Measurements from ENCODE around the gene TIFAB.

GRCh38 chr5:135430135-135430437 lies 22.1 kb downstream of the TIFAB start:
- TF ChIP-seq, protein P1, sequence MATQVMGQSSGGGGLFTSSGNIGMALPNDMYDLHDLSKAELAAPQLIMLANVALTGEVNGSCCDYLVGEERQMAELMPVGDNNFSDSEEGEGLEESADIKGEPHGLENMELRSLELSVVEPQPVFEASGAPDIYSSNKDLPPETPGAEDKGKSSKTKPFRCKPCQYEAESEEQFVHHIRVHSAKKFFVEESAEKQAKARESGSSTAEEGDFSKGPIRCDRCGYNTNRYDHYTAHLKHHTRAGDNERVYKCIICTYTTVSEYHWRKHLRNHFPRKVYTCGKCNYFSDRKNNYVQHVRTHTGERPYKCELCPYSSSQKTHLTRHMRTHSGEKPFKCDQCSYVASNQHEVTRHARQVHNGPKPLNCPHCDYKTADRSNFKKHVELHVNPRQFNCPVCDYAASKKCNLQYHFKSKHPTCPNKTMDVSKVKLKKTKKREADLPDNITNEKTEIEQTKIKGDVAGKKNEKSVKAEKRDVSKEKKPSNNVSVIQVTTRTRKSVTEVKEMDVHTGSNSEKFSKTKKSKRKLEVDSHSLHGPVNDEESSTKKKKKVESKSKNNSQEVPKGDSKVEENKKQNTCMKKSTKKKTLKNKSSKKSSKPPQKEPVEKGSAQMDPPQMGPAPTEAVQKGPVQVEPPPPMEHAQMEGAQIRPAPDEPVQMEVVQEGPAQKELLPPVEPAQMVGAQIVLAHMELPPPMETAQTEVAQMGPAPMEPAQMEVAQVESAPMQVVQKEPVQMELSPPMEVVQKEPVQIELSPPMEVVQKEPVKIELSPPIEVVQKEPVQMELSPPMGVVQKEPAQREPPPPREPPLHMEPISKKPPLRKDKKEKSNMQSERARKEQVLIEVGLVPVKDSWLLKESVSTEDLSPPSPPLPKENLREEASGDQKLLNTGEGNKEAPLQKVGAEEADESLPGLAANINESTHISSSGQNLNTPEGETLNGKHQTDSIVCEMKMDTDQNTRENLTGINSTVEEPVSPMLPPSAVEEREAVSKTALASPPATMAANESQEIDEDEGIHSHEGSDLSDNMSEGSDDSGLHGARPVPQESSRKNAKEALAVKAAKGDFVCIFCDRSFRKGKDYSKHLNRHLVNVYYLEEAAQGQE (IDR thresholded peaks at IDR 0.05; ENCODE audit: insufficient read depth in 1 of 2, low read depth in 2 of 2, low read length in 2 of 2): no peak
- TF ChIP-seq POLR2AphosphoS5 (IDR thresholded peaks at IDR 0.05; ENCODE audit: low read depth, low read length) (no peak), FOXP2 (optimal IDR thresholded peaks at IDR 0.05; ENCODE audit: borderline replicate concordance, extremely low read depth, extremely low read length, insufficient read depth) (no peak), TAF1 (IDR thresholded peaks at IDR 0.05; ENCODE audit: borderline replicate concordance, insufficient read depth, low read length) (no peak), SIN3A (IDR thresholded peaks at IDR 0.05; ENCODE audit: borderline replicate concordance, insufficient read depth, low read length) (no peak)

All from PFSK-1 (cell line).